ENCODE data around the gene PRKCB.

- TF ChIP-seq, protein P1, sequence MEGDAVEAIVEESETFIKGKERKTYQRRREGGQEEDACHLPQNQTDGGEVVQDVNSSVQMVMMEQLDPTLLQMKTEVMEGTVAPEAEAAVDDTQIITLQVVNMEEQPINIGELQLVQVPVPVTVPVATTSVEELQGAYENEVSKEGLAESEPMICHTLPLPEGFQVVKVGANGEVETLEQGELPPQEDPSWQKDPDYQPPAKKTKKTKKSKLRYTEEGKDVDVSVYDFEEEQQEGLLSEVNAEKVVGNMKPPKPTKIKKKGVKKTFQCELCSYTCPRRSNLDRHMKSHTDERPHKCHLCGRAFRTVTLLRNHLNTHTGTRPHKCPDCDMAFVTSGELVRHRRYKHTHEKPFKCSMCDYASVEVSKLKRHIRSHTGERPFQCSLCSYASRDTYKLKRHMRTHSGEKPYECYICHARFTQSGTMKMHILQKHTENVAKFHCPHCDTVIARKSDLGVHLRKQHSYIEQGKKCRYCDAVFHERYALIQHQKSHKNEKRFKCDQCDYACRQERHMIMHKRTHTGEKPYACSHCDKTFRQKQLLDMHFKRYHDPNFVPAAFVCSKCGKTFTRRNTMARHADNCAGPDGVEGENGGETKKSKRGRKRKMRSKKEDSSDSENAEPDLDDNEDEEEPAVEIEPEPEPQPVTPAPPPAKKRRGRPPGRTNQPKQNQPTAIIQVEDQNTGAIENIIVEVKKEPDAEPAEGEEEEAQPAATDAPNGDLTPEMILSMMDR (optimal IDR thresholded peaks at IDR 0.05 in 1 of 3, IDR thresholded peaks at IDR 0.05 in 1 of 3, conservative IDR thresholded peaks at IDR 0.05 in 1 of 3; ENCODE audit: extremely low read depth in 1 of 3, insufficient read depth in 2 of 3, low read length in 3 of 3) = no peak
- no peak for TF ChIP-seq EZH2 (IDR thresholded peaks at IDR 0.05; ENCODE audit: low read length)
Measured at GRCh38 chr16:24198807-24199533, 363.2 kb downstream of the PRKCB start.

All from keratinocyte (primary cell).